ENCODE results near the gene HIVEP3. TPM values are rescaled to one million over a fixed set of nuclear protein-coding genes. Genes with fewer than 3 reads are reported as not detected.

HIVEP3 gene
- total RNA-seq, 1 donor from 2014 or later = 8.9 TPM

DNA sequence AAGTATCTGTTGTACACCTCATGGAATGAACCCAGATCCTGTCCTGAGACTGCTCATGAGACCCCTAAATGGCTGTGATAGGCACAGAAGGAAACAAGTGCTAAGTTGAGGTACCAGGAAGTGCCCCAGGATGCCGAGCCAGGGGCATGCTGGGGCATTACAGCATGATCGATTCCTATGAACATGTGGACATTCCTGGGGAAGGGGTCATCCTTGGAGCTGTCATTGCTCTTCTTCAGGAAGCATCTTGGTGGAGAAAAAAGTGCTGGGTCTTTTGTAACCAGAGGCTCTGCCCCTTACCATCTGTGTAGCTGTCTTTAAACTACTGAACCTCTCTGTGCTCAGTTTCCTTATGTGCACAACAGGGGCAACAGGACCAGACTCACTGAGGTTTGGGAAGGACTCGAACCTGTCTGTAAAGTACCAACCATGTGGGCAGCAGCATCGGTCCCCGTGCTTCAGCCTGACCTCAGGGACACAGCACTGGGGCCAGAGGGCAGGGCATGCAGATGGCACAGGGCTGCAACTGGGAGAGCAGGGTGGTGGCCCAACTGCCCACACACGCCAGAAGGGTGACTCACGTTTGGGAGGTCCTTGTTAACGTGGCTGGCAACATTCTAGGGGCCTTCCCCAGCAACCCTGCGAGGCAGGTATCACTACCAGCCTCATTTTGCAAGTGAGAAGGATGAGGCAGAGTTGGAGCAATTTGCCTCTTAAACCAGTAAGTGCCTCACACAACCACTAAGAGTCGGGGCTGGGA lies 291.9 kb downstream of the HIVEP3 start:
- Mint-ChIP-seq H3K27ac (ENCODE audit: unreplicated experiment) (peak overlapping the region; percentile 73), H3K36me3 (ENCODE audit: low read depth, unreplicated experiment) (peaks cover 2% of the 10 kb centered on the region), H3K27me3 (ENCODE audit: low read depth, unreplicated experiment) (no peaks in the 10 kb centered on the region), H3K9me3 (ENCODE audit: unreplicated experiment) (no peaks in the 10 kb centered on the region), H3K4me1 (ENCODE audit: low read depth, unreplicated experiment) (peaks cover 61% of the 10 kb centered on the region), H3K4me3 (ENCODE audit: unreplicated experiment) (no peak overlapping the region)
- Histone ChIP-seq H3K4me3 (ENCODE audit: insufficient read depth, low read depth, low read length) (no peak overlapping the region), H3K9ac (ENCODE audit: low read length) (peak overlapping the region; percentile 24), H4K20me1 (ENCODE audit: insufficient read depth, low read length) (peaks cover 12% of the 10 kb centered on the region), H3K4me2 (ENCODE audit: low read length) (peak overlapping the region; percentile 16), H3K79me2 (ENCODE audit: insufficient read depth, low read length) (peaks cover 56% of the 10 kb centered on the region), H3K27me3 (ENCODE audit: insufficient read depth, low read length) (no peaks in the 10 kb centered on the region), H3K4me1 (ENCODE audit: insufficient read depth, low read length) (peaks cover 70% of the 10 kb centered on the region), H3K9me3 (ENCODE audit: insufficient read depth, low read depth, low read length) (no peaks in the 10 kb centered on the region), H3K36me3 (ENCODE audit: insufficient read depth, low read length) (peaks cover 2% of the 10 kb centered on the region), H3K27ac (ENCODE audit: low read depth, low read length) (no peak overlapping the region), H2AFZ (ENCODE audit: low read depth, low read length) (no peak overlapping the region)
- peak; percentile 46 for DNase-seq (ENCODE audit: low read depth)
- TF ChIP-seq, protein P1, sequence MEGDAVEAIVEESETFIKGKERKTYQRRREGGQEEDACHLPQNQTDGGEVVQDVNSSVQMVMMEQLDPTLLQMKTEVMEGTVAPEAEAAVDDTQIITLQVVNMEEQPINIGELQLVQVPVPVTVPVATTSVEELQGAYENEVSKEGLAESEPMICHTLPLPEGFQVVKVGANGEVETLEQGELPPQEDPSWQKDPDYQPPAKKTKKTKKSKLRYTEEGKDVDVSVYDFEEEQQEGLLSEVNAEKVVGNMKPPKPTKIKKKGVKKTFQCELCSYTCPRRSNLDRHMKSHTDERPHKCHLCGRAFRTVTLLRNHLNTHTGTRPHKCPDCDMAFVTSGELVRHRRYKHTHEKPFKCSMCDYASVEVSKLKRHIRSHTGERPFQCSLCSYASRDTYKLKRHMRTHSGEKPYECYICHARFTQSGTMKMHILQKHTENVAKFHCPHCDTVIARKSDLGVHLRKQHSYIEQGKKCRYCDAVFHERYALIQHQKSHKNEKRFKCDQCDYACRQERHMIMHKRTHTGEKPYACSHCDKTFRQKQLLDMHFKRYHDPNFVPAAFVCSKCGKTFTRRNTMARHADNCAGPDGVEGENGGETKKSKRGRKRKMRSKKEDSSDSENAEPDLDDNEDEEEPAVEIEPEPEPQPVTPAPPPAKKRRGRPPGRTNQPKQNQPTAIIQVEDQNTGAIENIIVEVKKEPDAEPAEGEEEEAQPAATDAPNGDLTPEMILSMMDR (IDR thresholded peaks at IDR 0.05; ENCODE audit: insufficient read depth, low read depth, low read length) = no peak
- no peak for TF ChIP-seq EZH2 (IDR thresholded peaks at IDR 0.05; ENCODE audit: insufficient read depth, low read length)
- no peak for FAIRE-seq

DNA sequence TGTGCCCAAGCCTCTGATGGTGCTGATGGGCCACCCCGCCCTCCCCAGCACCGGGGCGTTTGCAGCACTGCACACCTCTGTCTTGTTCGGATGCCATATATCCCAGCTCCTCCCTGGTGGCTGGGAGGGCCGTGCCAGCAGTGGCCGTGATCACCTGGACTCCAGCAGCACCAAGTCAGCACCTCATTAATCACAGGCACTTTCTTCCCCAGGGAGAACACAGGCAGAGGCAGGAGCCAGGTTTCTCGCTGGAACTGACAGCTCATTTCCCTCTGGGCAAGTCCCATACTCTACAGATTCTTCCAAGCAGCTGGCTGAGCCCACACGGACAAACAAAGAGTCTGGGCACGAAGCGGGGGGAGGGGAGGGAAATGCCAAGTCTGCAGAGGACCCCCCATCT lies 292.6 kb downstream of the HIVEP3 start:
- Mint-ChIP-seq H3K9me3 (ENCODE audit: unreplicated experiment) (no peaks in the 10 kb centered on the region), H3K27me3 (ENCODE audit: low read depth, unreplicated experiment) (no peaks in the 10 kb centered on the region), H3K36me3 (ENCODE audit: low read depth, unreplicated experiment) (peaks cover 2% of the 10 kb centered on the region), H3K4me3 (ENCODE audit: unreplicated experiment) (peak overlapping the region; percentile 58), H3K4me1 (ENCODE audit: low read depth, unreplicated experiment) (peaks cover 60% of the 10 kb centered on the region), H3K27ac (ENCODE audit: unreplicated experiment) (peak overlapping the region; percentile 42)
- Histone ChIP-seq H3K9ac (ENCODE audit: low read length) (peak overlapping the region; percentile 24), H3K9me3 (ENCODE audit: insufficient read depth, low read depth, low read length) (no peaks in the 10 kb centered on the region), H3K36me3 (ENCODE audit: insufficient read depth, low read length) (peaks cover 2% of the 10 kb centered on the region), H3K79me2 (ENCODE audit: insufficient read depth, low read length) (peaks cover 57% of the 10 kb centered on the region), H3K4me1 (ENCODE audit: insufficient read depth, low read length) (peaks cover 63% of the 10 kb centered on the region), H2AFZ (ENCODE audit: low read depth, low read length) (no peak overlapping the region), H3K4me2 (ENCODE audit: low read length) (peak overlapping the region; percentile 16), H4K20me1 (ENCODE audit: insufficient read depth, low read length) (peaks cover 18% of the 10 kb centered on the region), H3K4me3 (ENCODE audit: insufficient read depth, low read depth, low read length) (no peak overlapping the region), H3K27ac (ENCODE audit: low read depth, low read length) (peak overlapping the region; percentile 1), H3K27me3 (ENCODE audit: insufficient read depth, low read length) (no peaks in the 10 kb centered on the region)
- no peak for FAIRE-seq
- peak; percentile 65 for DNase-seq (ENCODE audit: low read depth)
- TF ChIP-seq, protein P1 (IDR thresholded peaks at IDR 0.05; ENCODE audit: insufficient read depth, low read depth, low read length) = no peak
- no peak for TF ChIP-seq EZH2 (IDR thresholded peaks at IDR 0.05; ENCODE audit: insufficient read depth, low read length)

DNA sequence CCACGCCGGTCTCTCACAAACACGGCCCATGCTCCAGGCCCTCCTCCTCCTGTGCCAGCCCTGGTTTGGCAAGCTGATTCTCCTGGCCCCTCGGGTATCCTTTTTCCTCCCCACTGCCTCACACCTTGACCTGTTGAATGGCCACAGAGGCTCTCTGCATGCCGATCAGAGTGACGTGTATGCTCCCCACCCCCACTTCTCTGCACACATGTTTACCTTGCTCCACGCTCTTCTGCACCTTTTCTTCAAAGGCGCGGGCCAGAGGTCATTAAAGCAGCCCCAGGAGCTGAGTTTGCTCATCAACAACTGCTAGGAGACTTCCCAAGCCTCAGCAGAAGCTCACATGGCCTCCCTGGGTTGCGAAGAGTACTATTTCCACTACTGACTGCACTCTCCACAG lies 295.0 kb downstream of the HIVEP3 start:
- Histone ChIP-seq H3K9ac (ENCODE audit: low read length) (no peak overlapping the region), H3K79me2 (ENCODE audit: insufficient read depth, low read length) (peaks cover 56% of the 10 kb centered on the region), H3K27me3 (ENCODE audit: insufficient read depth, low read length) (no peaks in the 10 kb centered on the region), H2AFZ (ENCODE audit: low read depth, low read length) (no peak overlapping the region), H4K20me1 (ENCODE audit: insufficient read depth, low read length) (peaks cover 38% of the 10 kb centered on the region), H3K9me3 (ENCODE audit: insufficient read depth, low read depth, low read length) (no peaks in the 10 kb centered on the region), H3K4me2 (ENCODE audit: low read length) (peak overlapping the region; percentile 48), H3K36me3 (ENCODE audit: insufficient read depth, low read length) (peaks cover 2% of the 10 kb centered on the region), H3K4me3 (ENCODE audit: insufficient read depth, low read depth, low read length) (no peak overlapping the region), H3K27ac (ENCODE audit: low read depth, low read length) (no peak overlapping the region), H3K4me1 (ENCODE audit: insufficient read depth, low read length) (peaks cover 49% of the 10 kb centered on the region)
- no peaks in the 10 kb centered on the region for H3K27me3 Mint-ChIP-seq (ENCODE audit: low read depth, unreplicated experiment)
- H3K4me3 Mint-ChIP-seq (ENCODE audit: unreplicated experiment) = no peak overlapping the region
- FAIRE-seq (no peak), DNase-seq (ENCODE audit: low read depth) (no peak)
- peak overlapping the region; percentile 23 for H3K27ac Mint-ChIP-seq (ENCODE audit: unreplicated experiment)
- H3K36me3 Mint-ChIP-seq (ENCODE audit: low read depth, unreplicated experiment) = peaks cover 4% of the 10 kb centered on the region
- no peak for TF ChIP-seq EZH2 (IDR thresholded peaks at IDR 0.05; ENCODE audit: insufficient read depth, low read length)
- TF ChIP-seq, protein P1 (IDR thresholded peaks at IDR 0.05; ENCODE audit: insufficient read depth, low read depth, low read length) = no peak
- H3K4me1 Mint-ChIP-seq (ENCODE audit: low read depth, unreplicated experiment) = peaks cover 56% of the 10 kb centered on the region
- no peaks in the 10 kb centered on the region for H3K9me3 Mint-ChIP-seq (ENCODE audit: unreplicated experiment)

All from astrocyte (in vitro differentiated cells and primary cell).